Myocyte (in vitro differentiated cells): Measurements from ENCODE around the gene CLK4. TPM values are rescaled to one million over a fixed set of nuclear protein-coding genes. Genes with fewer than 3 reads are reported as not detected.
A peak's percentile ranks its signal among the peaks of the same experiment; 100 is the strongest.

Source experiments
- DNase-seq: peaks from one replicate; pipeline ENCODE4 v3.0.0-alpha.2; 2012; ENCODE audit warnings: low read depth
- polyA plus RNA-seq: library from polyadenylated mRNA; unstranded; fragments of >200 nt; gene quantifications from one replicate; pipeline ENCODE4 v1.2.1, GENCODE V29; 2012; ENCODE audit warnings: missing spikeins
- total RNA-seq: library from RNA; depleted of rRNA; stranded (reverse); fragments of >200 nt; gene quantifications from 2 replicates; pipeline ENCODE4 v1.2.3, GENCODE V29; 2014

Gene CLK4
- 23.8 and 28.1 TPM in 2 replicates for total RNA-seq
- 10.2 TPM for polyA plus RNA-seq

DNA sequence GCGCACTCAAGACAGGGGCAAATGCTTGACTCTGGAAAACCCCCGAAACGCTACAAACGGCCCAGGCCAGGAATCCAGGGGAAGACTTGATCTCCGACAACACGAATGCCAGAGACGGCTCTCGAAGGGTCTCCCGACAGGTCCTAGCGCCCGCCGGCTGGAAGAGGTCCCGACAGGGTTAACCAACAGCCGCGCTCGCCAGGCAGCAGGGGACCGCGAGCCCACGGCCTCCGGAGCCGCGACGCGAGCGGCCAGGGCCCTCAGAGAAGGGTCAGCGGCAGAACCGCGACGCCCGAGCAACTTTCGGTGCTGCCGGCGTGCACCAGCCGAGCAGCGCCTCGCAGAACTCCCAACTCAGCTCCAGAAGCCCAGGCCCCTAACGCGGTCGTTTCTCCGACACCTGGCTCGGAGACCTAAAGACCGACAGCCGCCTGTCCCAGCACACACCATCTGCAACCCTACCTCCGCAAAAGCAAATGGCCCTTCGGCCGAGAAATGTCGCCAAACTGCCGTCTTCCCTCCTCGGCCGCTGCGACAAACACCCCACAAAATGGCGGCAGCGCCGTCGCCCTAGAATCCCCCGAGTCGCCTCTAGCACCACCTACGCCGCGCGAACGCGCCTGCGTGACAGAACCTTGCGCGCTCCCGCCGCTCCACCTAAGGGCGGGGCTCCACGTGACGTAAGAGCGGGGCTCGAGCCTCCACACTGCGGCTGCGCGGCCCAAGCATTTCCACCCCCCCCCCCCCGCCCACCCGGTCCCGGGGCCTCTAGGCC lies at the start of gene CLK4:
Gene CLK4, minus strand, starts transcription at position 567 of the 775 bp plus-strand sequence. CDS start 3,634 bp downstream, outside the sequence.
- peak; percentile 94 for DNase-seq

DNA sequence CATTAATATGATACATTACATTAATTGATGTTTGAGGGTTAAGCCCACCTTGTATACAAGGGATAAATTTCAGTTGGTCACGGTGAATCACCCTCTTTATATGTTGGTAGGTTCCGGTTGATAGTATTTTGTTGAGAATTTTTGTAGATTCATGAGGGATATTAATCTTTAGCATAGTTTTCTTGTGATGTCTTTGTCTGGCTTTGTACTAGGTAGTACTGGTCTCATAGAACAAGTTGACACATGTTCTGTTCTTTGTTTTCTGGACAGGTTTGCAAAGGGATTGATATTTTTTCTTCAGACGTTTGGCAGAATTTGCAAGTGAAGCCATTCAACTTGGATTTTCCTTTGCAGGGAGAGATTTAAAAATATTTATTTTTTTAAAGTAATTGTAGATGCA lies 49.1 kb upstream of the CLK4 start:
- DNase-seq = no peak

DNA sequence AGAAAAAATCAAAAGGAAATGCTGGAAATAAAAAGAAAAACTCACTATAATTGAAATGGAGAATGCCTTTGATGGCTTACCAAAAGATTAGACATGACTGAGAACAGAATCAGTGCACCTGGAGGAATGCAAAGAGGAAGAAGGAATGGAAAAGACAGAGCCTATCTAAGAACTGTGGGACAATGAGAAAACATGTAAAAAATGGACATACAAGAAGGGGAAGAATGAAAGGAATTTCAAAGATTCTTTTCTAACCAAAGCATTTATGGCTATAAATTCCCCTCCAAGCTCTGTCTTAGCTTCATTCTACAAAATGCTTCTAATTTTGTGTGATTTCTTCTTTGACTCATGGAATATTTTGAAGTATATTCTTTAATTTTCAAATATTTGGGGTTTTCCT lies 47.5 kb upstream of the CLK4 start:
- DNase-seq = no peak

DNA sequence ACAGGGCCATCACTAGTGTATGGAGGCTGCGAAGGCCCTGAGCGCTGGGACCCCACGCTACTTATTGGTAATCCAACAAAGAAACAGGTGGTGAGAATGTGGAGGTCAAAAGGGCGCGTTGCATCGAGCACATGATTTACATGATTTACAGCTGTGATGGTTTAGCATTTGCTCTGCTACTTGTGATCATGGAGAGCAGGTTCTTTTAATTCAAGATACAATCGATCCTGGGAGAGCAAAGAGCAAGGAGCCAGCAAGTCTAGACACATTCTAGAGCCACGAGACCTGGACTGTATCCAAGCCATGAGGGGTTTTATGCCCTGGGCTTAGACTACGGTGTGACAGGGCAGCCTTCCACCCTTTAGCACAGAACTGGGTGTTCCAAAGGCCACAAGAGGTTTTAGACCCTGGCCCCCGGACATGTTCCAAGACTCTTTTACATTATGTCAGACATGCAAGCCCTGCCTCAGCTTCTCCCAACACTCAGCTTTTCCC lies 47.0 kb upstream of the CLK4 start:
- no peak for DNase-seq

DNA sequence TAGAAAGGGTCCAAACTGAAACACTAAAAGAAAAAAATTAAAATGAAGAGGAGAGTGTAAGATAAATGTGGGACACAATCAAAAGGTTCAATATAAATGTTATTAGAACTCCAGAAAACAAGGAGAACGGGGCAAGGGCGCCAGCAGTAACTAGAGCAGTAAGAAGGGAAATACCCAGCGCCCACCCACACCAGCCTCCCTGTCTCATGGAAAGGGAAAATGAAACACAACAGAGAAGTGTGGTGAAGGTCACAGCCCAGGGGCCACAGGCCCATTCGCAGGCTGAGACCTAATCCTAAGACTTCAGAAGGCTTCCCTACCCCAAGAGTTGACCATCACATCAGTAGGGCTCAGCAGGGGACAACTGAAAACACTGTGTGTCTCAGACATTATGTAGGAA lies 45.8 kb upstream of the CLK4 start:
- DNase-seq = no peak

DNA sequence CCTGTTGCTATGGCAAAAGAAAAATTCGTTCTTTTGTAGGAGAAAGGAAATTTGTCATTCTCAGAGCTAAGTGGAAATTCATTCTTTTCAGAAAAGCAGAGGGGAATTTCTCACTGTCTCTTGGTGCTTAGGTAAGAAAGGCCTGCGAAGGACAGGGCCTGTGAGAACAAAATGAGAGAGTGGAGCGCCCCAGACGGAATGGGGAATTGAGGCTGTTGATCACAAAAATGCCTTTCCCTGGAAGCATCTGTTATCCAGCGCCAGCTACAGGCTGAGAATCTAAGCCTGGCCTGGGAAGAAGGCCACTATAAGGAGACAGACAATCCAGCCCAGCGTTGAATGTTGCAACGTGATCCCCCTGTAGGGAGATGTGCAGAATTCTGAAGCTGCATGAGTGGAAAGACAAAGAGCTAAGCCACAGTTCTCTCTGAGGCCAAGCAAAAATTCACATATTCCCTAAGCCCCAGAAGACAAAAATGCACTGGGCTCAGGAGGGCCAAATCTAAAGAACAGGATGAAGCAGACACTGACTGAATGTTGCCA lies 44.8 kb upstream of the CLK4 start:
- no peak for DNase-seq

DNA sequence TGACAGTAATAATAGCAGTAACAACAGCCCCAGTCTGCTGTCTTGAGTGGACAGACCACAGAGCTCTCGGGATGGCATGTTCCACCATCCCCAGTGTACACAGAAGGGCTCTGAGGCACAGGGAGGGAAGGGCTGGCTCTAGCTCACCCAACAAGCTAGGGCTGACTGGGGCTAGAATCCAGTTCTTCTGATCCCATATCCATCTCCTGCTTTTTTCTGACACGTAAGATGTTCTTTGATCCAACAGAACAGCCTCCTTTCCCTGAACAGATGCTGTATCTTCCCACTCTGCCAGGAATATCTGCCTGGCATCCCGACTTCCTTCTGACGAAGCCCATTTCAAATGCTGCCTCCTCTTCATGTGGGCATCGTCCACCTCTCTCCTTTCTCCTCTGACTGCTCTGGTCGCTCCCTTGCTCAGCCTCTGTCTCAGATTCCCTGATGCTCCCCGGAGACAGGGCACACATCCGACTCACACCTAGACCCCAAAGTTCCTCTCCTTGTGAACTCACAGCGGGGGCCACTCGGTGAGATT lies 43.6 kb upstream of the CLK4 start:
- DNase-seq = no peak

DNA sequence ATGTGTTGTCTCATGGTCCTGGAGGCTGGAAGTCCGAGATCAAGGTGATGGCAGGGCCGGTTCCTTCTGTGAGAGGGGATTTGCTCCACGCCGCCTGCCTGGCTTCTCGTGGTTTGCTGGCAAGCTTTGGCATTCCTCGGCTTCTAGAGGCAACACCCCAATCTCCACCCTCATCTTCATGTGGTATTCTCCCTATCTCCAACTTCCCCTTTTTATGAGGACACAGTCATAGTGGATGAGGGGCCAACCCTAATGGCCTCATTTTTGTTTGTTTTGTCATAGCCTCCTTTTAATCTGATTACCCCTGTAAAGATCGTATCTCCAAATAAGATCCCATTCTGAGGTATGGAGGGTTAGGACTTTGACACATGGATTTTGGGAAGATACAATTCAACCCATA lies 41.7 kb upstream of the CLK4 start:
- DNase-seq = no peak

DNA sequence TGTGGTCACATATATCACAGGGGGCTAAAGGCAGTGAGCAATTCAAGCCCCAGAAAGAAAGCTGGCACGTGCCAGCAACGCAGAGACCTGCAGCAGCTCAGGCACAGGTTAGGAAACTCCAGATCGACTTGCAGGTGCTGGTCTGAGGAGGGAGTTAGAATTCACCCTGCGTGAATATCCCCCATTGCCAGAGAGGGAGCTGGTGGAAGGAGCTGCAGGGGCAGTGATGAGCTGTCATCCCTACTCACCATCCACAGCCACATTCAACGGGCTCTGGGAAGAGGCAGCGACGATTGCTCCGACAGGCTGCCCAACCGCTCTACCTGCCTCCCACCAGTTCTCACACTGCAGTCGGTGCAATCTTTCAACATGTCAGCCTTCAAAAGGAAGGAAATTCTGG lies 40.8 kb upstream of the CLK4 start:
- DNase-seq = no peak

DNA sequence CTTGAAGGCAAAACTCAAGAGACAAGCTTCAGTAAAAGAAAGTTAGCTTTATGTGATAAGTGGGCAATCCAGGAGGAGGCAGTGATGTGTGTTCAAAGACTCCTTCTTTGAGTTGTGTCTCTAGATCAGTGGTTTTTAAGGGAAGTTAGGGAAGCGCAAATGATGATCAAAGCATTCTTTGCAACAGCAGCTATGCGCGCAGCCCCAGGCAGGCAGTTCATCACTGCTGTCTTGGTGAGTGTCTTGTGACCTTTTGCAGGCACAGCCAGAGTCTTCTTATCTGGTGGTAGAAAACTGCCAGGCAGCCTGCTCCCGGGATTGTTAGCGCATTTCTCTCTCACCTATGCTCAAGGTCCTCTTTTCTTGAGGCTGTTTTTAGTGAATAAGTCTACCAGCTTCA lies 40.3 kb upstream of the CLK4 start:
- no peak for DNase-seq

DNA sequence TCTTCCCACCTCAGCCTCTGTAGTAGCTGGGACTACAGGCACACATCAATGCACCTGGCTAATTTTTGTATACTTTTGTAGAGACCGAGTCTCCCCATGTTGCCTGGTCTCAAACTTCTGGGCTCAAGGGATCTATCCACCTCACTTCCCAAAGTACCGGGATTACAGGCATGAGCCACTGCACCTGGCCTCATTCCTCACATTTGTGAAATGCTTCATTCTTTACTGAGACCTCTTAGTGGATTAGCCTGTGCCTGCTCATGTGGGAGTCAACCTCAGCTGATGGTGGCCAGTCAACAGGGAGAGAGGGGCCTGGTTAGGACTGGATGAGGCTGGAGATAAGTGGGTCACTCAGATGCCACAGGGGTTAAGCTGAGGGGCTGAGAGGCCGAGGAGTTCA lies 37.3 kb upstream of the CLK4 start:
- DNase-seq = no peak

DNA sequence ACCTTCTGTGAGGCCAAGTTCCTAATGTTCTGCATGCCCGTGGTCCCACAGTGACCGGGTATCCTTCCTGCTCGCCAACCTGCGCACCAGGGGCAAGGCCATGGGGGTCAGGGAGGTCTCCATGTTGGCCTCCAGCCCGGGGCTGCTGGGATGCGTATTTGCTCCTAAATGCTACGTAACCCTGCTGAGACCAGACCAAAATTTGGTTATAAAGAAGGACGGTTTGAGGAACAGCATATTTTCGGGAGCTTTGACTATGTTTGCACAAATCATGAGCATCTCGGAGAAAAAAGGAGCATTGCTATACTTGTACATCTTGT lies 35.7 kb upstream of the CLK4 start:
- DNase-seq = no peak

DNA sequence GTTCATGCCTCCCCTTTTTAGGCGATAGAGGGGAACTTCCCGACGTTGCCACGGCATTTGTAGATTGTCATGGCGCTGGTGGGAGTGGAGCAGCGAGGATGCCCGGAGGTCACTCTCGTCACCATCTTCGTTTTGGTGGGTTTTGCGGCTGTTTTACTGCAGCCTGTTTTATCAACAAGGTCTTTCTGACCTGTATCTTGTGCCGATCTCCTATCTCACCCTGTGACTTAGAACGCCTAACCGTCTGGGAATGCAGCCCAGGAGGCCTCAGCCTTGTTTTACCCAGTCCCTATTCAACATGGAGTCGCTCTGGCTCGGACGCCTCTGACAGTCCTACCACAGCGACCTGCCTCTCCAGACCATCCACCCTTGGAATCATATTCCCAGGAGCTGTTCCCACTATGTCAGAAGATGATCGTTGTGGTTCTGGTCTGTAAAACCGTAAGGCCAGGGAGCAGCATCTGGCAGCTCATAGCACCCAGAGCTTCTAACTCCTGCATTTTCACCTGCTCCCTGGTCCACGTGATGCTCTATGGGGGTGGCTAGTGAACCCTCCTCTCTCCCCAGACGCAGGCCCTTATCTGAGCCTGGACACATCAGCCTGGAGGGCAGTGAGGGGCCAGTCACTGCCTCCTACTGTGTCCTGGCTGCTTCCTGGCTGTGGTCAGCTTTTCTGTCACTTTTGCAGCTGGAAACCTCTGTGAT lies 35.1 kb upstream of the CLK4 start:
- no peak for DNase-seq

DNA sequence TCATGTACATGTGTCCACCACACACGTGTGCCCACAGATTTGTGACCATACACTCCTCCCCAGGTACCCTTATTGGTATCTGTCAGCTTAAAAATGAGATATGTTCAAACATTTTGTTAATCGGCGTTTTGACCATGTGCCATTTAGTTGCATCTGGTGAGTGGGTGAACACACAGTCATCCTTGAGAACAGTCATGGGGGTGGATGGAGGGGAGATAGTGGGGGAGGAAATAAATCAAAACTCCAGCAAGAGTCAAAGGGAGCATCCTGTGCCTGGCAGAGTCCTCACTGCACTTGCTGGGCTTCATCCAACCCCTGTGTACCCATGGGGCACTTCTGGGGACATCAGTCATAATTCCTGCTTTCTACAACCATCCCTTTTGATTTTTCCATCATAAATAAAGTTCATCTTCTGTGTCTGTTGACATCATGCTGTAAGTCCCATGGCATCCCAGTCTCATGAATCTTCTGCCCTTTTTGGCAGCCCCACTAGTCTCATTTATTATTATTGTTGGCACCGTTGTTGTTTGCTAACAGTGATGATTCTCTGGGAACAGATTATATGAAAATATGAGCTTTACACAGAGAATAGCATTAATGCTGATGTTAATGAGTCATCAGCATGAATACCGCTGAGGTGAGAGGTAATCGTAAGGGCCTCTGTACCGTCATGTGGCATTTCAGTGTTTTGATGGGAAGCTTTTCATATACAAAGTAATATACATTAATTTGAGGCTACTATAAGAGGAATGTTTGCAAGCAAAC lies 24.4 kb upstream of the CLK4 start:
- DNase-seq = no peak

DNA sequence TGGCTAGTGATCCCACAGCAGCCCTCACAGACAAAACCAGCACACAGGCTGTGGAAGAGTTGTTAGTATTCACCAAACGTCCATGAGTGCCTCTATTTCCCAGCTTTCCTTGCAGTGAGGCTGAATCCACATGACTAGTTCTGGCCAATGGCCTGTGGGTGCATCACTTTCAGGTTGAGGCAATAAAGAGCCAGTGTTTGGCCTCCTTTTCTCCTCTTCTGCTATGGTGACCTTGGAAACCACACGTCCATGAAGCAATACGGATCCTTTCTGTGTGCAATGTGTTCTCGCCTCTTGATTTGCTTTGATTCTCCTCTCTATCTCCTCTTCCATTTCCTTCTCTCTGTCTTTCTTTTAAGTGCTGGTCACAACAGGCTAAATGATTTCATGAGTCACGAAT lies 23.4 kb upstream of the CLK4 start:
- DNase-seq = no peak

DNA sequence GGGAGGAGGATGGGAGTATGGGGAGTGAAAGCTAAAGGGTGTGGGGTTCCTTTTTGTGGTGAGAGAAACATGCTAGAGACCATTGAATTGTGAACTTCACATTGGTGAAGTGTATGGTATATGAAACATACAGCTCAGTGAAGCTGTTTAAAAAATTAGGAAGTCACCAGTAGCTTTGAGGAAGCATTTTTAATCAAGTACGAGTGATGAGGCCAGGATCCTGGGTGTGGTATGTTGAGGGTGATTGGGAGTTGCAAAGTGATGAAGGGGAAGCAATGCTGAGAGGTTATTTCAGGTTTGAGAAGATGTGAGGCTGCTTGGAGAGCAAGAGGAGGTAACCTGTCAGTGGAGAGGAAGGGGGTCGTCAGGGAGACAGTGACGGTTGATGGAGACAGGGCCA lies 22.7 kb upstream of the CLK4 start:
- no peak for DNase-seq

DNA sequence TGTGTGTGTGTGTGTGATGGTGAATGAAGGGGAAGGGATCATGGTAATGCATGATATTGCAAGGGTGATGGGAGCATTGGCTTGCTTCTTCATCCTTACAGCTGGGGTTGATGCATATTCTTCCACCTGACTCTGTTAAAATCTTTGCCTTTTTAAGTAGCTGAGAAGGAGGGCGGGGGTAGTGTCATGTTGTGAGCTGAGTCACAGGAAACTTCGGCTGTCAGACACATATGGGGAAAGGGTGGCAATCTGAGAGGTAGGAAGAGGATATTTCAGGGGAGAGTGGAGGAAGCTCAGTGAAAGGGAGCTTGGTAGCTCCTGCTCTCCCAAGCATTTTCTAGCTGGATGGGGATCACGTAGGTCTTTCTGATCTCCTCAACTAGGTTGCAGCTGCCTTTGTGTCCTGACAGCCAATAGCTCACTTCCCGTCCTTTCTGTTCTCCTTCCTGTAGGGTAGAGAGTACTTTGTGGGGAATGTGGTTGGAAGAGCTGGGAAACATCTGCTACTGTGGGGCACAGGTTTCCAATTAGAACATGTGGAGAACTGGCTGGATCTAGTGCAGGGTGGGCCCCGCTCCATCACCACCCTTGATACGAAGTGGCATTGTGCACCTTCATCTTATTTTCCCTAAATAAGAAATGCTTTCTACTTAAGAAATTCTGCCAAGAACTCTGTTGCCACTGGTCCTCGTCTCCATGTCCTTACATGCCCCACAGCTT lies 18.1 kb upstream of the CLK4 start:
- peak; percentile 8 for DNase-seq

DNA sequence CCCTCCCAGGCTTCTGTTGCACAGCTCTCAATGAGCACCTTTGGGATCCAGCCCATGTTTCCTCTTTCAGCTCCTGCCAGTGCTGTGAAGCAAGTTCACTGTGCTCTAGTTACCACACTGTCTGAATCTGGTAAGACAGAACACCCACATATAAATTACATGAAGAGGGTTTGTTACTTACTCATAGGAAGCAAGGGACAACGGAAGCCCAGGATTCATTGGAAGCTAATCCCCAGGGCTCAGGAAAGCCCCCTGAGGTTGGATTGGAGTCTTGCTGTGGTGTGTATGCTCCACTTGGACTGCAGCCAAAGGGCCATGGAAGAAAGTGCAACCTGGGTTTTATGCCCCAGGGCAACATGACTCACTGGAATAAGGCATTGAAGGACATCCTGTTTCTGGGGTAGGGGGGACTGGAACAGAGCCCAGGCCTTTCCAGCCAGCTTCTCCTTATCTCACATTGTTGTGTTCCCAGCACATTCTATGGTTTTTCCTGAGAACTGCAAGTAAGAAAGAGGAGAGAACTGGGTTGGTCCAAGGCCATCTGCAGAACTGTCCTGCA lies 15.6 kb upstream of the CLK4 start:
- no peak for DNase-seq

DNA sequence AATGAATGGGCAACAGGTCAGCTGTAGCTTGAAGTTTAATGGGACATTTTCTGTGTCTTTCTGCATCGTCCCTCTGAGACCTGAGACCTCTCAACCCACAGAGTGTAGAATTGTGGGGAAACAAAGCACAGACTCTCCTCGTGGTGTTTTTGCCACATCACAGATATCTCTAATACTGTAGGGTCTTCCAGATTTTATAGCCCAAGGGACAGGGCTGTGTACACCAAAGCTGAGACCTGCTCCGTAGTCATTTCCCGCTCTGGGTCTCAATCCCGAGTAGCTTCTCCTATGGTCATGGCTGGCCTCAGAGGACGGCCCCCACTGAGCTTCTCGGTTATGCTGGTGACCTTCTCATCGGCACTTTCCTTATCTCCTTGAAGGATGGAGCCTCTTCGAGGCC lies 14.9 kb upstream of the CLK4 start:
- no peak for DNase-seq

DNA sequence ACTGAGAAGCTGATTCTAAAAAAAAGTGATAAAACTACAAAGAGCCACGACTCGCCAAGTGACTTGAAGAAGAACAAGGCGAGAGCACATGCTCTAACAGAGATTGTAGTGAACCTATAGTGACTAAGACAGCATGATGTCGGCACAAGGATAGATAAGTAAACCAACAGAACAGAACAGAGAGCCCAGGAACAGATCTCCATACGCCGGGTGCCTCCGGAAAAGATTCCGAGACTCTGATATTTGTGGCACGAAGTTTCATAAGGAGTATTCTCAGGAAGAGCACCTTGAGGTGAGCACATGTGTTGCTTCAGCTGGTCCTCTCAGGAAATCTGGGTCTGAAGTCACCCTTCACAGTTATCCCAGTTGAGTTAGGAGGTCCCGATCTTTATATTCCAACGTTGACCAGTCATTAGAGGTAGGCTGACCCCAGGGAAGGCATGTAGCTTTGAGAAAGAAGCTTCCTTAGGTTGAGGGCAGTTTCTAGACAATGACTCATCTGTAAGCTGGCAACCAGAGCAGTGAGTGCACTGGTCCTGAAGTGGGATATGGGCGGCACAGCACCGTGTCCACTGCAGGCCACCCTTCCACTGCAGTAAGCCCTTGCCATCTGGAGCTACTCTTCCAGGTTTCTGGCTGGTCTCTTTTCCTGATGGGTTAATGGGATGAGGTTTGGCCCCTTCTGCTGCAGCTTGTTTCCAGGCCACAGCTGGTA lies 13.6 kb upstream of the CLK4 start:
- DNase-seq = no peak
